ENCODE measurements around the gene AOPEP. TPM values are rescaled to one million over a fixed set of nuclear protein-coding genes. Genes with fewer than 3 reads are reported as not detected.

Gene AOPEP
- polyA plus RNA-seq, 1 of the 3 experiments (the other 2 are of a cell fraction), result 54.6 TPM

DNA sequence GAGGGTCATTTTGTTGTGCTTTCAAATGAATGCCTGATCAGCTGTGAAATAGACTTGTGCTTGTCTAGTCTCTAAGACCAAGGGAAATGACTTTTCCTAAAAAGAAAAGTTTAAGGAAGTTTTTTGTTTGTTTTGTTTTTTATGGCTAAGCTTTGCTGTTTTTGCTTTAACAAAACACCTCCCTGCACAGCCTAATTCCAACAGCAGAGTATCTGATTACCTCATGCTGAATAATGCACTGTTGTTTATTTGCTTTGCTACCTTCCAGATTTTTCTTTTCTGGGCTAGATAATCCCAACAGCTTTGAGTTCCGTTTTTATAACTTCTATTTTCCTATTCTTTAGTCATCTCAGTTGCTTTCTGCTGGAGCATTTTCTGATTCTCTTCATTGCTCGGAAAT, 95.8 kb downstream of the AOPEP start:
- H3K27ac ChIP-seq (ENCODE audit: low read depth in 2 of 2, low read length in 1 of 2), result no peak overlapping the region
- no peak overlapping the region for H2AFZ ChIP-seq (ENCODE audit: low read depth)
- H3K9me3 ChIP-seq, result no peaks in the 10 kb centered on the region

More for the DNA sequence above, 95.8 kb downstream of the AOPEP start:
- H3K4me1 ChIP-seq (ENCODE audit: control insufficient read depth in 1 of 2, insufficient read depth in 2 of 2, low read depth in 1 of 2, low read length in 1 of 2), result no peaks in the 10 kb centered on the region; a peak in 1 of 4 replicates
- H3K36me3 ChIP-seq (replicated peaks in 1 of 2; ENCODE audit: control insufficient read depth in 1 of 2, insufficient read depth in 2 of 2, low read length in 1 of 2), result peaks cover 0 to 6% of the 10 kb centered on the region in 2 experiments
- CTCF ChIA-PET, result interaction anchor here (0.6 to 1.2 kb wide), 5 partner anchors 11 to 306 kb away, joined by 3 to 5 read pairs (median 3); no protein-coding TSS in a partner anchor
- no peaks in the 10 kb centered on the region for H3K27me3 ChIP-seq (ENCODE audit: insufficient read depth)
- H3K79me2 ChIP-seq (ENCODE audit: insufficient read depth), result no peaks in the 10 kb centered on the region
- no peaks in the 10 kb centered on the region for H3K9me2 ChIP-seq
- no peak for TF ChIP-seq SMC3 (IDR thresholded peaks at IDR 0.05; ENCODE audit: low read depth, low read length)
- TF ChIP-seq, protein P1, sequence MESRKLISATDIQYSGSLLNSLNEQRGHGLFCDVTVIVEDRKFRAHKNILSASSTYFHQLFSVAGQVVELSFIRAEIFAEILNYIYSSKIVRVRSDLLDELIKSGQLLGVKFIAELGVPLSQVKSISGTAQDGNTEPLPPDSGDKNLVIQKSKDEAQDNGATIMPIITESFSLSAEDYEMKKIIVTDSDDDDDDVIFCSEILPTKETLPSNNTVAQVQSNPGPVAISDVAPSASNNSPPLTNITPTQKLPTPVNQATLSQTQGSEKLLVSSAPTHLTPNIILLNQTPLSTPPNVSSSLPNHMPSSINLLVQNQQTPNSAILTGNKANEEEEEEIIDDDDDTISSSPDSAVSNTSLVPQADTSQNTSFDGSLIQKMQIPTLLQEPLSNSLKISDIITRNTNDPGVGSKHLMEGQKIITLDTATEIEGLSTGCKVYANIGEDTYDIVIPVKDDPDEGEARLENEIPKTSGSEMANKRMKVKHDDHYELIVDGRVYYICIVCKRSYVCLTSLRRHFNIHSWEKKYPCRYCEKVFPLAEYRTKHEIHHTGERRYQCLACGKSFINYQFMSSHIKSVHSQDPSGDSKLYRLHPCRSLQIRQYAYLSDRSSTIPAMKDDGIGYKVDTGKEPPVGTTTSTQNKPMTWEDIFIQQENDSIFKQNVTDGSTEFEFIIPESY (IDR thresholded peaks at IDR 0.05; ENCODE audit: borderline replicate concordance, low read depth), result no peak
- TF ChIP-seq, protein P2, sequence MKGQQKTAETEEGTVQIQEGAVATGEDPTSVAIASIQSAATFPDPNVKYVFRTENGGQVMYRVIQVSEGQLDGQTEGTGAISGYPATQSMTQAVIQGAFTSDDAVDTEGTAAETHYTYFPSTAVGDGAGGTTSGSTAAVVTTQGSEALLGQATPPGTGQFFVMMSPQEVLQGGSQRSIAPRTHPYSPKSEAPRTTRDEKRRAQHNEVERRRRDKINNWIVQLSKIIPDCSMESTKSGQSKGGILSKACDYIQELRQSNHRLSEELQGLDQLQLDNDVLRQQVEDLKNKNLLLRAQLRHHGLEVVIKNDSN (IDR thresholded peaks at IDR 0.05; ENCODE audit: borderline replicate concordance, low read depth), result no peak
- no peak for TF ChIP-seq GATA2 (CRISPR knock-in tag; IDR thresholded peaks at IDR 0.05)
- TF ChIP-seq CHD2 (IDR thresholded peaks at IDR 0.05; ENCODE audit: low read length, partially characterized antibody), result no peak
- TF ChIP-seq, protein P3, sequence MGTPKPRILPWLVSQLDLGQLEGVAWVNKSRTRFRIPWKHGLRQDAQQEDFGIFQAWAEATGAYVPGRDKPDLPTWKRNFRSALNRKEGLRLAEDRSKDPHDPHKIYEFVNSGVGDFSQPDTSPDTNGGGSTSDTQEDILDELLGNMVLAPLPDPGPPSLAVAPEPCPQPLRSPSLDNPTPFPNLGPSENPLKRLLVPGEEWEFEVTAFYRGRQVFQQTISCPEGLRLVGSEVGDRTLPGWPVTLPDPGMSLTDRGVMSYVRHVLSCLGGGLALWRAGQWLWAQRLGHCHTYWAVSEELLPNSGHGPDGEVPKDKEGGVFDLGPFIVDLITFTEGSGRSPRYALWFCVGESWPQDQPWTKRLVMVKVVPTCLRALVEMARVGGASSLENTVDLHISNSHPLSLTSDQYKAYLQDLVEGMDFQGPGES (IDR thresholded peaks at IDR 0.05; ENCODE audit: low read depth, low read length), result no peak
- TF ChIP-seq, protein P4, sequence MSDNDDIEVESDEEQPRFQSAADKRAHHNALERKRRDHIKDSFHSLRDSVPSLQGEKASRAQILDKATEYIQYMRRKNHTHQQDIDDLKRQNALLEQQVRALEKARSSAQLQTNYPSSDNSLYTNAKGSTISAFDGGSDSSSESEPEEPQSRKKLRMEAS (IDR thresholded peaks at IDR 0.05; ENCODE audit: low read depth), result no peak
- no peak for TF ChIP-seq TCF12 (IDR thresholded peaks at IDR 0.05)
- no peak for TF ChIP-seq FOSL2 (IDR thresholded peaks at IDR 0.05; ENCODE audit: borderline replicate concordance, low read depth)
- no peak for TF ChIP-seq ELF1 (IDR thresholded peaks at IDR 0.05)
- TF ChIP-seq, protein P5, sequence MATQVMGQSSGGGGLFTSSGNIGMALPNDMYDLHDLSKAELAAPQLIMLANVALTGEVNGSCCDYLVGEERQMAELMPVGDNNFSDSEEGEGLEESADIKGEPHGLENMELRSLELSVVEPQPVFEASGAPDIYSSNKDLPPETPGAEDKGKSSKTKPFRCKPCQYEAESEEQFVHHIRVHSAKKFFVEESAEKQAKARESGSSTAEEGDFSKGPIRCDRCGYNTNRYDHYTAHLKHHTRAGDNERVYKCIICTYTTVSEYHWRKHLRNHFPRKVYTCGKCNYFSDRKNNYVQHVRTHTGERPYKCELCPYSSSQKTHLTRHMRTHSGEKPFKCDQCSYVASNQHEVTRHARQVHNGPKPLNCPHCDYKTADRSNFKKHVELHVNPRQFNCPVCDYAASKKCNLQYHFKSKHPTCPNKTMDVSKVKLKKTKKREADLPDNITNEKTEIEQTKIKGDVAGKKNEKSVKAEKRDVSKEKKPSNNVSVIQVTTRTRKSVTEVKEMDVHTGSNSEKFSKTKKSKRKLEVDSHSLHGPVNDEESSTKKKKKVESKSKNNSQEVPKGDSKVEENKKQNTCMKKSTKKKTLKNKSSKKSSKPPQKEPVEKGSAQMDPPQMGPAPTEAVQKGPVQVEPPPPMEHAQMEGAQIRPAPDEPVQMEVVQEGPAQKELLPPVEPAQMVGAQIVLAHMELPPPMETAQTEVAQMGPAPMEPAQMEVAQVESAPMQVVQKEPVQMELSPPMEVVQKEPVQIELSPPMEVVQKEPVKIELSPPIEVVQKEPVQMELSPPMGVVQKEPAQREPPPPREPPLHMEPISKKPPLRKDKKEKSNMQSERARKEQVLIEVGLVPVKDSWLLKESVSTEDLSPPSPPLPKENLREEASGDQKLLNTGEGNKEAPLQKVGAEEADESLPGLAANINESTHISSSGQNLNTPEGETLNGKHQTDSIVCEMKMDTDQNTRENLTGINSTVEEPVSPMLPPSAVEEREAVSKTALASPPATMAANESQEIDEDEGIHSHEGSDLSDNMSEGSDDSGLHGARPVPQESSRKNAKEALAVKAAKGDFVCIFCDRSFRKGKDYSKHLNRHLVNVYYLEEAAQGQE (IDR thresholded peaks at IDR 0.05; ENCODE audit: low read depth, low read length), result no peak
- no peak for TF ChIP-seq TAF1 (IDR thresholded peaks at IDR 0.05; ENCODE audit: borderline replicate concordance, low read depth, low read length)
- TF ChIP-seq MXI1 (IDR thresholded peaks at IDR 0.05; ENCODE audit: low read depth, low read length), result no peak
- no peak for TF ChIP-seq NFIC (IDR thresholded peaks at IDR 0.05; ENCODE audit: borderline replicate concordance)
- no peak for TF ChIP-seq RAD21 (IDR thresholded peaks at IDR 0.05; ENCODE audit: low read length)
- TF ChIP-seq, protein P6, sequence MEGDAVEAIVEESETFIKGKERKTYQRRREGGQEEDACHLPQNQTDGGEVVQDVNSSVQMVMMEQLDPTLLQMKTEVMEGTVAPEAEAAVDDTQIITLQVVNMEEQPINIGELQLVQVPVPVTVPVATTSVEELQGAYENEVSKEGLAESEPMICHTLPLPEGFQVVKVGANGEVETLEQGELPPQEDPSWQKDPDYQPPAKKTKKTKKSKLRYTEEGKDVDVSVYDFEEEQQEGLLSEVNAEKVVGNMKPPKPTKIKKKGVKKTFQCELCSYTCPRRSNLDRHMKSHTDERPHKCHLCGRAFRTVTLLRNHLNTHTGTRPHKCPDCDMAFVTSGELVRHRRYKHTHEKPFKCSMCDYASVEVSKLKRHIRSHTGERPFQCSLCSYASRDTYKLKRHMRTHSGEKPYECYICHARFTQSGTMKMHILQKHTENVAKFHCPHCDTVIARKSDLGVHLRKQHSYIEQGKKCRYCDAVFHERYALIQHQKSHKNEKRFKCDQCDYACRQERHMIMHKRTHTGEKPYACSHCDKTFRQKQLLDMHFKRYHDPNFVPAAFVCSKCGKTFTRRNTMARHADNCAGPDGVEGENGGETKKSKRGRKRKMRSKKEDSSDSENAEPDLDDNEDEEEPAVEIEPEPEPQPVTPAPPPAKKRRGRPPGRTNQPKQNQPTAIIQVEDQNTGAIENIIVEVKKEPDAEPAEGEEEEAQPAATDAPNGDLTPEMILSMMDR (IDR thresholded peaks at IDR 0.05), result no peak
- TF ChIP-seq RCOR1 (IDR thresholded peaks at IDR 0.05; ENCODE audit: low read length), result no peak
- no peaks in the 10 kb centered on the region for H4K20me1 ChIP-seq (ENCODE audit: insufficient read depth)
- H3F3A ChIP-seq (replicated peaks; ENCODE audit: insufficient read depth), result no peaks in the 10 kb centered on the region
- H3K9ac ChIP-seq, result no peak overlapping the region
- WGBS (ENCODE audit: low lambda C conversion rate), result 86% methylated on average over 2 of the region's 2 CpGs
- H3K4me3 ChIP-seq (ENCODE audit: low read depth in 2 of 2, low read length in 1 of 2), result no peak overlapping the region
- no peak for DNase-seq
- no peak overlapping the region for H3K4me2 ChIP-seq
- POLR2A ChIA-PET, result no interaction called here
